DND-41 (cell line): ENCODE results near the gene OXT.

ENCODE experiments used
- ATAC-seq: fragments of 200-7000 bp; cut with Tn5 transposase; 3 replicates; pipeline ENCODE4 v1.9.1; 2021; ENCODE audit warnings: low read depth; ENCODE audit not compliant: insufficient read depth
- DNase-seq: peaks from one replicate; pipeline ENCODE4 v3.0.0-alpha.2; 2020
- H2AFZ ChIP-seq: 2 replicates; pipeline ENCODE4 v1.6.0; 2012; ENCODE audit warnings: low read depth, low read length
- H3K27ac ChIP-seq: 2 replicates; pipeline ENCODE4 v1.5.1; 2012; ENCODE audit warnings: low read length, inconsistent platforms
- H3K27me3 ChIP-seq: fragments of 200-600 bp; sonication (generic); 2 replicates; pipeline ENCODE4 v1.6.0; 2012; ENCODE audit warnings: low read length, mild to moderate bottlenecking, inconsistent platforms; ENCODE audit not compliant: insufficient read depth, poor library complexity
- H3K36me3 ChIP-seq: 2 replicates; pipeline ENCODE4 v1.5.1; 2012; ENCODE audit warnings: low read length, inconsistent platforms; ENCODE audit not compliant: insufficient read depth
- H3K4me1 ChIP-seq: 2 replicates; pipeline ENCODE4 v1.5.1; 2012; ENCODE audit warnings: mild to moderate bottlenecking, low read length; ENCODE audit not compliant: insufficient read depth
- H3K4me2 ChIP-seq: 2 replicates; pipeline ENCODE4 v1.6.0; 2012; ENCODE audit warnings: mild to moderate bottlenecking, moderate library complexity, low read length, inconsistent platforms; ENCODE audit not compliant: insufficient read depth
- H3K4me3 ChIP-seq, 2 experiments: fragments of 200-600 bp in 1 of 2; shearing (Covaris generic) in 1 of 2; 2 replicates each; pipeline ENCODE4 v1.5.1; 2012 to 2016; ENCODE audit warnings: inconsistent platforms in 2 of 2, low read length in 2 of 2, mild to moderate bottlenecking in 2 of 2, low read depth in 1 of 2, moderate library complexity in 1 of 2
- H3K79me2 ChIP-seq: 2 replicates; pipeline ENCODE4 v1.6.0; 2012; ENCODE audit warnings: low read length, inconsistent platforms; ENCODE audit not compliant: insufficient read depth
- H3K9ac ChIP-seq: 2 replicates; pipeline ENCODE4 v1.6.0; 2012; ENCODE audit warnings: low read depth, mild to moderate bottlenecking, inconsistent platforms, low read length, moderate library complexity
- H3K9me3 ChIP-seq: 2 replicates; pipeline ENCODE4 v1.5.1; 2012; ENCODE audit warnings: low read length, moderate library complexity, mild to moderate bottlenecking, inconsistent platforms; ENCODE audit not compliant: insufficient read depth, severe bottlenecking
- H4K20me1 ChIP-seq: 2 replicates; pipeline ENCODE4 v1.6.0; 2012; ENCODE audit warnings: low read length; ENCODE audit not compliant: insufficient read depth
- CTCF ChIP-seq: IDR thresholded peaks from 2 replicates; pipeline ENCODE4 v1.5.1; 2012; ENCODE audit warnings: borderline replicate concordance, low read length, moderate library complexity, mild to moderate bottlenecking; ENCODE audit not compliant: poor library complexity, severe bottlenecking; ENCODE audit errors: extremely low read depth
- EZH2 ChIP-seq: IDR thresholded peaks from 3 replicates; pipeline ENCODE4 v1.6.1; 2012; ENCODE audit warnings: borderline replicate concordance, low read depth, mild to moderate bottlenecking, moderate library complexity, low read length, inconsistent platforms; ENCODE audit not compliant: severe bottlenecking

The OXT gene

GRCh38 chr20:3081641-3082040 lies 10.2 kb downstream of the OXT start:
- no peak for ATAC-seq
- no peaks in the 10 kb centered on the region for H3K9me3 ChIP-seq
- H3K9ac ChIP-seq: no peak overlapping the region
- no peak overlapping the region for H3K4me3 ChIP-seq
- DNase-seq: no peak
- peaks cover 3% of the 10 kb centered on the region for H3K27me3 ChIP-seq
- TF ChIP-seq CTCF (no peak), EZH2 (no peak)
- H3K79me2 ChIP-seq: no peaks in the 10 kb centered on the region
- H3K4me2 ChIP-seq: no peak overlapping the region
- no peaks in the 10 kb centered on the region; the same call in none of the 2 replicates for H4K20me1 ChIP-seq
- H3K36me3 ChIP-seq: no peaks in the 10 kb centered on the region
- H3K27ac ChIP-seq: no peak overlapping the region
- H2AFZ ChIP-seq: no peak overlapping the region
- H3K4me1 ChIP-seq: no peaks in the 10 kb centered on the region

- no peak for DNase-seq
- no peak overlapping the region for H3K4me3 ChIP-seq
- no peaks in the 10 kb centered on the region for H3K36me3 ChIP-seq
- TF ChIP-seq EZH2: no peak
- TF ChIP-seq CTCF: no peak
- H3K9me3 ChIP-seq: no peaks in the 10 kb centered on the region
- ATAC-seq: no peak
- no peaks in the 10 kb centered on the region; the same call in none of the 2 replicates for H4K20me1 ChIP-seq
- H3K9ac ChIP-seq: no peak overlapping the region
- H3K4me1 ChIP-seq: no peaks in the 10 kb centered on the region
- no peak overlapping the region for H2AFZ ChIP-seq
- H3K4me2 ChIP-seq: no peak overlapping the region
- H3K27ac ChIP-seq: no peak overlapping the region
- no peaks in the 10 kb centered on the region for H3K79me2 ChIP-seq
- peaks cover 3% of the 10 kb centered on the region for H3K27me3 ChIP-seq
Observed at GRCh38 chr20:3082306-3082951, 11.0 kb downstream of the OXT start.

- no peak overlapping the region for H2AFZ ChIP-seq
- no peaks in the 10 kb centered on the region for H3K4me1 ChIP-seq
- DNase-seq (no peak), ATAC-seq (no peak)
- TF ChIP-seq EZH2 (no peak), CTCF (no peak)
- H3K9me3 ChIP-seq: no peaks in the 10 kb centered on the region
- no peaks in the 10 kb centered on the region for H3K36me3 ChIP-seq
- no peak overlapping the region for H3K9ac ChIP-seq
- H3K79me2 ChIP-seq: no peaks in the 10 kb centered on the region
- no peaks in the 10 kb centered on the region for H3K27me3 ChIP-seq
- H4K20me1 ChIP-seq: no peaks in the 10 kb centered on the region; the same call in none of the 2 replicates
- no peak overlapping the region for H3K4me3 ChIP-seq
- no peak overlapping the region for H3K4me2 ChIP-seq
- no peak overlapping the region for H3K27ac ChIP-seq
Observed at GRCh38 chr20:3082955-3083952, 11.8 kb downstream of the OXT start.
